Measurements from ENCODE around the gene ZNF532. TPM values are rescaled to one million over a fixed set of nuclear protein-coding genes. Genes with fewer than 3 reads are reported as not detected.

Gene ZNF532
- total and polyA plus RNA-seq, 4 experiments from 2014 or later, result 1.1 to 9.2 (median 7.8) TPM; not detected in 1

DNA sequence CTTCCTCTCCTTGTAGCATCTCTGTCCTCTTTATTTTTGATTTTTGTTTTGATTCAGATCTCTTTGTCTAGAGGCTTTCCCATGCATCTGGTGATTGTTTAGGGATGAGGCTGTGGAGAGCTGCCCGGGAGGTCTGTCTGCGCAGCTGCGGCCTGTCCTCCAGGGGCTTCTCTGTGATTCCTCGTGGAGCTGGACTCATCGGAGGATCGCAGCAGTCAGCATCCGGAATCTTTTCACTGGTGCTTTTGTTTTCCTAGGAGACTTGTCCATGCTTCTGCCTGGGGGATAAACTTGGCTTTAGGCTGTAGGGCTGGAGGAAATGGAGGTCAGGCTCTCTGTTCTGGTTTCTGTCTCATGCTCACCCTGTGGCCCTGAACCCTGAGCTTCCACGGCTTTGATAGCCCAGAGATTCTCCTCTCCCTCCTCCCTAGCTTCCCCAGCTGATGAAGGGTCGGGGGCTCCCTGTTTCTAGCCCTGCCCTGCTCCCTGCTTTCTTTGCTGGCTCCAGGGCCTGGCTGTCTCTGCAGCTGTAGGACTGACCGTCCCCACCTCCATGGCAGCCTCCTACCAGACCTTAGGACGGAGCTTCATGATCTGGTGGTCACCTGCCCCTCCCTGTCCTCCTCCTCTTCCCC lies 35.5 kb downstream of the ZNF532 start:
- intact Hi-C loops (cut with micrococcal nuclease), result no loop called here
- no peak overlapping the region for H3K4me3 Mint-ChIP-seq
- H3K36me3 Mint-ChIP-seq, result no peaks in the 10 kb centered on the region
- POLR2A ChIA-PET (ENCODE audit: partially characterized antibody), result no interaction called here
- Histone ChIP-seq H3K9me3 (ENCODE audit: control insufficient read depth in 1 of 2, low read length in 2 of 2) (no peaks in the 10 kb centered on the region), H3K4me1 (ENCODE audit: insufficient read depth, low read length) (peaks cover 11% of the 10 kb centered on the region), H3K27ac (ENCODE audit: low read depth, low read length) (no peak overlapping the region), H3K27me3 (ENCODE audit: insufficient read depth, low read length) (no peaks in the 10 kb centered on the region), H3K36me3 (ENCODE audit: insufficient read depth, low read length) (no peaks in the 10 kb centered on the region), H3K4me3 (ENCODE audit: low read length in 2 of 2) (no peak overlapping the region)
- peaks cover 8 to 18% (median 9%) of the 10 kb centered on the region in 4 donors for H3K4me1 Mint-ChIP-seq
- H3K27me3 Mint-ChIP-seq, result peaks cover 0 to 5% of the 10 kb centered on the region in 2 donors
- CTCF ChIA-PET (ENCODE audit: partially characterized antibody), result no interaction called here
- no peak overlapping the region for H3K27ac Mint-ChIP-seq
- no peak for DNase-seq
- H3K9me3 Mint-ChIP-seq, result no peaks in the 10 kb centered on the region

DNA sequence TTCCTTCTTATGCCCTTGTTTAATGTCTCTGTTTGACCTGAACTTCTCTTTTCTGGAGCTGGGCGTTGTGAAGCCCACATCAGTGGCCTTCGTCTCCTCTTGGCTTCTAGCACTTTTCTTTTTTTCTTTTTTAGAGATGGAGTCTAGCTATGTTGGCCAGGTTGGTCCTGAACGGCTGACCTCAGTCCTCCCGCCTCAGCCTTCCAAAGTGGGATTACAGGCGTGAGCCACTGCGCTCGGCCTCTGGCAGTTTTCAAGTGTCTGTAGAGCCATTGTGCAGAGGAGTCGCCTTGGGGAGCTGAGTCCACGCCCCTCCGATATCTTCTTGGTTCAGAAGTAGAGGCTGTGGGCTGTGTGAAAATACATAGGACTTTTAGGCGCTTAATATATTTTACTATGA lies 36.5 kb downstream of the ZNF532 start:
- Histone ChIP-seq H3K4me3 (ENCODE audit: low read length in 2 of 2) (no peak overlapping the region), H3K27ac (ENCODE audit: low read depth, low read length) (no peak overlapping the region), H3K4me1 (ENCODE audit: insufficient read depth, low read length) (peaks cover 10% of the 10 kb centered on the region), H3K27me3 (ENCODE audit: insufficient read depth, low read length) (no peaks in the 10 kb centered on the region), H3K36me3 (ENCODE audit: insufficient read depth, low read length) (no peaks in the 10 kb centered on the region), H3K9me3 (ENCODE audit: control insufficient read depth in 1 of 2, low read length in 2 of 2) (no peaks in the 10 kb centered on the region)
- Mint-ChIP-seq H3K27ac (no peak overlapping the region), H3K9me3 (no peaks in the 10 kb centered on the region), H3K4me1 (peaks cover 7 to 13% (median 8%) of the 10 kb centered on the region in 4 donors), H3K36me3 (no peaks in the 10 kb centered on the region), H3K4me3 (no peak overlapping the region), H3K27me3 (peaks cover 5% of the 10 kb centered on the region in 2 donors)
- POLR2A ChIA-PET (ENCODE audit: partially characterized antibody), result interaction anchor here (0.6 kb wide), 1 partner anchor 17 kb away, joined by 3 read pairs; no protein-coding TSS in a partner anchor
- CTCF ChIA-PET (ENCODE audit: partially characterized antibody), result no interaction called here
- no peak for DNase-seq
- intact Hi-C loops (cut with micrococcal nuclease), result no loop called here

DNA sequence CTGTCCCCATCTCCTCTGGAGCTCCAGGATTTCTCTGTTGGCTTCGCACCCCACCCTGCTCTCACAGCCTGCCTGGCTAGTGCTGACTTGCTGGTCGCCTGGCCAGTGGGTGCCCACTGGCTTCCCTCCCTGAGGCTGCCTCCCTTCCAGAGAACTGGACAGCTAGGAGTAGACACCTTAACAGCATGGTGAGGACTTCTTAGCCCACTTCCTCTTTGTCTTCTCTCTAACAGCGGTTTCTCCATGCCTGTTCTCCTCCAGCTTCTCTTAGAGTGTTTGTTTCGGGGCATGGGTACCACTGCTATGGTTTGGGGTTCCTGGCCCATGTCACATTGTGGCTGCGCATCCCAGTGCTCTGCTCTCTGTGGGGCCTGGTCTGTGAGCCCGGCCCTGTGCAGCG lies 37.1 kb downstream of the ZNF532 start:
- Histone ChIP-seq H3K4me3 (ENCODE audit: low read length in 2 of 2) (no peak overlapping the region), H3K27ac (ENCODE audit: low read depth, low read length) (no peak overlapping the region), H3K9me3 (ENCODE audit: control insufficient read depth in 1 of 2, low read length in 2 of 2) (no peaks in the 10 kb centered on the region), H3K4me1 (ENCODE audit: insufficient read depth, low read length) (peaks cover 4% of the 10 kb centered on the region), H3K27me3 (ENCODE audit: insufficient read depth, low read length) (no peaks in the 10 kb centered on the region), H3K36me3 (ENCODE audit: insufficient read depth, low read length) (no peaks in the 10 kb centered on the region)
- H3K36me3 Mint-ChIP-seq, result no peaks in the 10 kb centered on the region
- DNase-seq, result no peak
- H3K4me1 Mint-ChIP-seq, result peaks cover under 1 to 6% (median 3%) of the 10 kb centered on the region in 4 donors
- H3K27me3 Mint-ChIP-seq, result peaks cover 5% of the 10 kb centered on the region in 2 donors
- H3K27ac Mint-ChIP-seq, result no peak overlapping the region
- POLR2A ChIA-PET (ENCODE audit: partially characterized antibody), result no interaction called here
- intact Hi-C loops (cut with micrococcal nuclease), result no loop called here
- H3K4me3 Mint-ChIP-seq, result no peak overlapping the region
- H3K9me3 Mint-ChIP-seq, result no peaks in the 10 kb centered on the region
- CTCF ChIA-PET (ENCODE audit: partially characterized antibody), result no interaction called here

DNA sequence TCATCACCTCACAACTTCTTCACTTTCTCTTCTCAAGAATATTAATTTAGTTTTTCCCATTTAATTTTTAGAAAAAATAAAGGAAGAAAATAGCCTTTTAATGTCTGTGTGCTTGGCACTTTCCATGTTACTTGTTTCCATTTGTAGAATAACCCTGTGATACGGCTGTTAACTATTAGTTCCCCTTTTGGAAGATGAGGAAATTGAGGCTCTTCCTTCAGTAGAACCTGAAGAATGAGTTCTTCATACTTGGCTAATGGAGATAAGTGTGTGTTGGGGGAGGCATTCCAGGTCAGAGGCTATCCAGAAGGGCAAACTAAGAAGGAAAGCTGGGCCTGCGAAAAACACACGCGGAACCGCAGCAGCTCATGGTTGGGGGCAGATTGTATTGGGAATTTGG lies 38.3 kb downstream of the ZNF532 start:
- Mint-ChIP-seq H3K27me3 (peaks cover 5 to 10% of the 10 kb centered on the region in 2 donors), H3K36me3 (no peaks in the 10 kb centered on the region), H3K4me1 (peaks cover 0 to 4% (median 2%) of the 10 kb centered on the region in 4 donors), H3K27ac (no peak overlapping the region), H3K9me3 (no peaks in the 10 kb centered on the region), H3K4me3 (no peak overlapping the region)
- ChIA-PET POLR2A (ENCODE audit: partially characterized antibody) (no interaction called here), CTCF (ENCODE audit: partially characterized antibody) (interaction anchor here (0.9 kb wide), 1 partner anchor 101 kb away, joined by 4 read pairs; no protein-coding TSS in a partner anchor)
- no peak overlapping the region for H3K27ac ChIP-seq (ENCODE audit: low read depth, low read length)
- H3K27me3 ChIP-seq (ENCODE audit: insufficient read depth, low read length), result no peaks in the 10 kb centered on the region
- H3K9me3 ChIP-seq (ENCODE audit: control insufficient read depth in 1 of 2, low read length in 2 of 2), result no peaks in the 10 kb centered on the region
- no peak overlapping the region for H3K4me3 ChIP-seq (ENCODE audit: low read length in 2 of 2)
- DNase-seq, result no peak
- intact Hi-C loops (cut with micrococcal nuclease), result no loop called here
- H3K36me3 ChIP-seq (ENCODE audit: insufficient read depth, low read length), result no peaks in the 10 kb centered on the region
- H3K4me1 ChIP-seq (ENCODE audit: insufficient read depth, low read length), result no peaks in the 10 kb centered on the region

DNA sequence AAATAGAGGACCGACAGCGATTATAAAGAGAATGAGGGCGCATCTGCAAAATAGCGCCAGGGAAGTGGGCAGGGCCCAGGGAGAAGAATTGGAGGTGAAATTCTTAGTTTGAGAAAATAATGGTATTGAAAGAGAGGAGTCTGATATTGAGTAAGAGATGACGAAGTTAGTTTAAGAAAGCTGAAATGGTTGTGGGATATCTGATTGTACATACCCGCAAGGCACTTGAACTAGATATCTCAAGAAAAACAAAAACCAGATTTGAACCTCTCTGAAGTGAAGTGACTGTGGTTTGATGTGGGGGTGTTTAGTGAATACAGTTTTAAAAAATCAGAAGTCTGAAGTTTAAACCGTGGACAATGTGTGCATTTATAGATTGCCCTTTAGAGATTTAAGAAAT lies 38.9 kb downstream of the ZNF532 start:
- intact Hi-C loops (cut with micrococcal nuclease), result no loop called here
- no peak for DNase-seq
- ChIA-PET CTCF (ENCODE audit: partially characterized antibody) (interaction anchor here (0.9 to 1.0 kb wide), 2 partner anchors 101 to 374 kb away, joined by 3 to 4 read pairs; no protein-coding TSS in a partner anchor), POLR2A (ENCODE audit: partially characterized antibody) (no interaction called here)
- peaks cover 5 to 13% of the 10 kb centered on the region in 2 donors for H3K27me3 Mint-ChIP-seq
- no peak overlapping the region for H3K27ac Mint-ChIP-seq
- no peak overlapping the region for H3K4me3 Mint-ChIP-seq
- Histone ChIP-seq H3K27ac (ENCODE audit: low read depth, low read length) (no peak overlapping the region), H3K4me1 (ENCODE audit: insufficient read depth, low read length) (no peaks in the 10 kb centered on the region), H3K36me3 (ENCODE audit: insufficient read depth, low read length) (no peaks in the 10 kb centered on the region), H3K4me3 (ENCODE audit: low read length in 2 of 2) (no peak overlapping the region), H3K9me3 (ENCODE audit: control insufficient read depth in 1 of 2, low read length in 2 of 2) (no peaks in the 10 kb centered on the region), H3K27me3 (ENCODE audit: insufficient read depth, low read length) (no peaks in the 10 kb centered on the region)
- H3K4me1 Mint-ChIP-seq, result peaks cover 0 to 4% (median 2%) of the 10 kb centered on the region in 4 donors
- H3K36me3 Mint-ChIP-seq, result no peaks in the 10 kb centered on the region
- no peaks in the 10 kb centered on the region for H3K9me3 Mint-ChIP-seq

DNA sequence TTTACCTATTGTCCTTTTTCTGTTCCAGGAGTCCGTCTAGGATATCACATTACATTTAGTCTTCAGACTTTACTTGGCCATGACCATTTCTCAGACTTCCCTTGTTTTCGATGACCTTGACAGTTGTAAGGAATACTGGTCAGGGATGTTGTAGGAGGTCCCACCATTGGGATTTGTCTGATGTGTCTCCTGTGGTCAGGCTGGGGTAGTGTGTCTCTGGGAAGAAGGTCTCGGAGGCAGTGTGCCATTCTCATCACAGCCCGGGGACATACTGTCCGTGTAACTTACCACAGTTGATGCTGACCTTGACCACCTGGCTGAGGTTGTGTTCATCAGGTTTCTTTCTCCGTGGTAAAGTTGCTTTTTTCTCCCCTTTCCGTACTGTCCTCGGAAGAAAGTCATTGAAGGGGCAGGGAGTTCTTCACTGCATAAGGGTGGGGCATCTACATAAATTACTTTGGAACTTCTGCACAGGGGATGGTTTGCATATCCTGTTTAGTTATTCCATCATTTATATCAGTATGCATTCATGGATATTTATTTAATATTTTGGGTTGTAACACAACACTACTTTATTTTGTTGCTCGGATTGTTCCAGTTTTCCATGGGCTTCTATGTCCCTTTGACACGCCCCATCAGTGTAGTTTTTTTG lies 41.2 kb downstream of the ZNF532 start:
- Mint-ChIP-seq H3K4me3 (no peak overlapping the region), H3K27me3 (peaks cover 12 to 15% of the 10 kb centered on the region in 2 donors), H3K4me1 (peaks cover under 1 to 3% (median 2%) of the 10 kb centered on the region in 4 donors), H3K36me3 (peaks cover 0 to 3% of the 10 kb centered on the region in 2 donors), H3K27ac (no peak overlapping the region), H3K9me3 (no peaks in the 10 kb centered on the region)
- Histone ChIP-seq H3K4me3 (ENCODE audit: low read length in 2 of 2) (no peak overlapping the region), H3K36me3 (ENCODE audit: insufficient read depth, low read length) (no peaks in the 10 kb centered on the region), H3K27ac (ENCODE audit: low read depth, low read length) (no peak overlapping the region), H3K27me3 (ENCODE audit: insufficient read depth, low read length) (no peaks in the 10 kb centered on the region), H3K9me3 (ENCODE audit: control insufficient read depth in 1 of 2, low read length in 2 of 2) (no peaks in the 10 kb centered on the region), H3K4me1 (ENCODE audit: insufficient read depth, low read length) (no peaks in the 10 kb centered on the region)
- no peak for DNase-seq
- ChIA-PET POLR2A (ENCODE audit: partially characterized antibody) (no interaction called here), CTCF (ENCODE audit: partially characterized antibody) (no interaction called here)
- intact Hi-C loops (cut with micrococcal nuclease), result no loop called here

DNA sequence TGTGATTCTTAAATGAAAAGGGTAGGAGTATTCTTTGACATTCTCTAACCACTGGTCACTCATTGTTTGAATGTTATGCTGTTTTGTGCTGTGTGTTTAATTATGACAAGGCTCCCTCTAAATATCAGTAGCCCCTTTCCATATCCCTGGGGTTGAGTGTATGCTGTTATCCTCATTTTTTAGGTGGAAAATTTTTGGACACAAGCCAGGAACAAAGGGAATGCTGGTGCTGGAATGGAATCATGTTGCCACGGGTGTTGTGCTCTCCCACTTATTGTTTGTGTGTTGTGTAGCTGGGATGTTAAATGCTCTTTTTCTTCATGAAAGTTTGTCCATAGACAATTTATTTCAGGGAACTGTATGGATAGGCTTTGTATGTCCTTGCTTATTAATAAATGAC lies 43.3 kb downstream of the ZNF532 start:
- H3K27ac Mint-ChIP-seq, result no peak overlapping the region
- H3K4me3 Mint-ChIP-seq, result no peak overlapping the region
- no peak overlapping the region for H3K4me3 ChIP-seq (ENCODE audit: low read length in 2 of 2)
- no peak for DNase-seq
- ChIA-PET CTCF (ENCODE audit: partially characterized antibody) (interaction anchor here (0.6 kb wide), 1 partner anchor 126 kb away, joined by 3 read pairs; no protein-coding TSS in a partner anchor), POLR2A (ENCODE audit: partially characterized antibody) (no interaction called here)
- no peaks in the 10 kb centered on the region for H3K36me3 ChIP-seq (ENCODE audit: insufficient read depth, low read length)
- H3K4me1 ChIP-seq (ENCODE audit: insufficient read depth, low read length), result peaks cover 5% of the 10 kb centered on the region
- no peaks in the 10 kb centered on the region for H3K27me3 ChIP-seq (ENCODE audit: insufficient read depth, low read length)
- peaks cover 2 to 23% (median 9%) of the 10 kb centered on the region in 4 donors for H3K4me1 Mint-ChIP-seq
- H3K9me3 Mint-ChIP-seq, result no peaks in the 10 kb centered on the region
- H3K36me3 Mint-ChIP-seq, result peaks cover 0 to 3% of the 10 kb centered on the region in 2 donors
- H3K9me3 ChIP-seq (ENCODE audit: control insufficient read depth in 1 of 2, low read length in 2 of 2), result no peaks in the 10 kb centered on the region
- peaks cover 10 to 14% of the 10 kb centered on the region in 2 donors for H3K27me3 Mint-ChIP-seq
- intact Hi-C loops (cut with micrococcal nuclease), result no loop called here
- H3K27ac ChIP-seq (ENCODE audit: low read depth, low read length), result no peak overlapping the region

Measured in CD4-positive, alpha-beta memory T cell (primary cell).